Upper lobe of left lung (tissue), 6 donors: ENCODE results near the gene DGKI. TPM values are rescaled to one million over a fixed set of nuclear protein-coding genes. Genes with fewer than 3 reads are reported as not detected.

Source experiments
- ATAC-seq, 2 donors: fragments of 200-7000 bp; cut with Tn5 transposase; one replicate each; pipeline ENCODE4 v1.9.1; 2022; ENCODE audit warnings: mild to moderate bottlenecking in 2 of 2, moderate library complexity in 2 of 2; ENCODE audit not compliant: low FRiP score in 2 of 2
- DNase-seq, 2 donors: peaks; one replicate each; pipeline ENCODE4 v3.0.0-alpha.2; 2019 to 2020
- H3K27ac ChIP-seq, 4 donors: fragments of 200-600 bp; sonication (generic); one replicate each; pipeline ENCODE4 v1.5.1; 2016 to 2019
- H3K27me3 ChIP-seq, 4 donors: fragments of 200-600 bp; sonication (generic); one replicate each; pipeline ENCODE4 v1.5.1; 2017 to 2019
- H3K36me3 ChIP-seq, 4 donors: fragments of 200-600 bp; sonication (generic); one replicate each; pipeline ENCODE4 v1.5.1; 2016 to 2019
- H3K4me1 ChIP-seq, 4 donors: fragments of 200-600 bp; sonication (generic); one replicate each; pipeline ENCODE4 v1.5.1; 2018 to 2019
- H3K4me3 ChIP-seq, 4 donors: fragments of 200-600 bp; sonication (generic); one replicate each; pipeline ENCODE4 v1.5.1; 2017 to 2019; ENCODE audit warnings: mild to moderate bottlenecking in 2 of 4, moderate library complexity in 1 of 4
- H3K9me3 ChIP-seq, 4 donors: fragments of 200-600 bp; sonication (generic); one replicate each; pipeline ENCODE4 v1.5.1; 2018 to 2019
- CTCF ChIP-seq, 6 experiments: fragments of 450-650 bp in 4 of 6; fragments of 200-600 bp in 2 of 6; sonication (generic) in 2 of 6; IDR thresholded peaks; one replicate each; pipeline ENCODE4 v1.5.1; 2016 to 2019; ENCODE audit warnings: antibody characterized with exemption in 6 of 6
- EP300 ChIP-seq, 4 donors: sonication (generic); formaldehyde crosslinking; IDR thresholded peaks; one replicate each; pipeline ENCODE4 v1.5.1; 2017; ENCODE audit warnings: antibody characterized with exemption in 4 of 4, control low read depth in 2 of 4
- POLR2A ChIP-seq, 4 donors: fragments of 450-650 bp; IDR thresholded peaks; one replicate each; pipeline ENCODE4 v1.5.1; 2016 to 2017; ENCODE audit warnings: antibody characterized with exemption in 4 of 4, mild to moderate bottlenecking in 2 of 4
- POLR2AphosphoS5 ChIP-seq, 2 donors: sonication (generic); formaldehyde crosslinking; IDR thresholded peaks; one replicate each; pipeline ENCODE4 v1.5.1; 2017; ENCODE audit warnings: antibody characterized with exemption in 2 of 2
- WGBS, 2 donors: methylation state at CpG; one replicate each; pipeline ENCODE4 v1.1.5; 2017 to 2018; 5-methylcytosine and 5-hydroxymethylcytosine counted together
- total RNA-seq, 6 donors: library from RNA; depleted of rRNA in 4 of 6; stranded (reverse); fragments of >200 nt in 4 of 6; gene quantifications; one replicate each; pipeline versions ENCODE4 v1.1.0 to v1.2.1, GENCODE V29; 2016 to 2021
- donor health status: DM: no; HTN: no; CAD: no; lungs with moderate emphysema.
- donor health status: DM: no; HTN: yes; CAD: no; lungs with severe emphysema.

The DGKI gene
- total RNA-seq, 6 donors from 2014 or later: under 0.01 to 4.5 (median 0.34) TPM; not detected in 1

DNA sequence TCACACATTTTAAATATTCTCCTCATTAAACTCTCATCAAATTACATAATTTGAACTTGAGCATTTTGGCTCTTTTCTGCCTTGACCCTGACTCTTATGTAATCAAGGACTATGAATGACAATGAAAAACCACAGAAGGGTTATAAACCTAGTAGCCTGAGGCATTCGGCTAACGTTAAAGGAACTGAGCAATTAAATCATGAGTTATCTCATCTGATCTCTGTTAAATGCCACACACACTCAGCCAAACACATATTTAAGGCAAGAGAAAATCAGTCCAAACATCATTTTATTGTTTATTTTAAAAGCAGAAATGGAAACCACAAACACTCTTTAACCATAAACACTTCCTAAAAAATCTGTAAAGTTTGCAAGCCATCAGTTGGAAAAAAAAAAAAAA, 204.3 kb downstream of the DGKI start:
- no peaks in the 10 kb centered on the region for H3K27me3 ChIP-seq
- no peaks in the 10 kb centered on the region for H3K36me3 ChIP-seq
- H3K27ac ChIP-seq: no peak overlapping the region
- H3K9me3 ChIP-seq: no peaks in the 10 kb centered on the region
- 28 to 30% methylated on average over 2 of the region's 2 CpGs for WGBS, 2 donors
- H3K4me1 ChIP-seq: no peaks in the 10 kb centered on the region
- no peak for ATAC-seq
- H3K4me3 ChIP-seq: no peak overlapping the region
- no peak for DNase-seq
- no peak for TF ChIP-seq POLR2A (IDR thresholded peaks at IDR 0.05)
- TF ChIP-seq CTCF (IDR thresholded peaks at IDR 0.05): no peak
- TF ChIP-seq EP300 (IDR thresholded peaks at IDR 0.05): no peak
- TF ChIP-seq POLR2AphosphoS5 (IDR thresholded peaks at IDR 0.05): no peak

- Histone ChIP-seq H3K36me3 (no peaks in the 10 kb centered on the region), H3K4me3 (no peak overlapping the region), H3K4me1 (no peaks in the 10 kb centered on the region), H3K27me3 (no peaks in the 10 kb centered on the region), H3K27ac (no peak overlapping the region), H3K9me3 (no peaks in the 10 kb centered on the region)
- TF ChIP-seq EP300 (IDR thresholded peaks at IDR 0.05) (no peak), POLR2A (IDR thresholded peaks at IDR 0.05) (no peak), POLR2AphosphoS5 (IDR thresholded peaks at IDR 0.05) (no peak), CTCF (IDR thresholded peaks at IDR 0.05) (no peak)
- no peak for DNase-seq
- no peak for ATAC-seq
These were observed 204.7 kb downstream of the DGKI start for GRCh38 chr7:137642031-137642430.

- Histone ChIP-seq H3K4me3 (no peak overlapping the region), H3K36me3 (no peaks in the 10 kb centered on the region), H3K27ac (no peak overlapping the region), H3K4me1 (no peaks in the 10 kb centered on the region), H3K27me3 (no peaks in the 10 kb centered on the region), H3K9me3 (no peaks in the 10 kb centered on the region)
- 68 to 94% methylated on average over 2 of the region's 2 CpGs for WGBS, 2 donors
- no peak for TF ChIP-seq CTCF (IDR thresholded peaks at IDR 0.05)
- no peak for TF ChIP-seq POLR2A (IDR thresholded peaks at IDR 0.05)
- TF ChIP-seq EP300 (IDR thresholded peaks at IDR 0.05): no peak
- no peak for TF ChIP-seq POLR2AphosphoS5 (IDR thresholded peaks at IDR 0.05)
- no peak for DNase-seq
- ATAC-seq: no peak
These were observed 210.4 kb downstream of the DGKI start for GRCh38 chr7:137636376-137636775.

- no peak for TF ChIP-seq CTCF (IDR thresholded peaks at IDR 0.05)
- no peak for TF ChIP-seq EP300 (IDR thresholded peaks at IDR 0.05)
- TF ChIP-seq POLR2AphosphoS5 (IDR thresholded peaks at IDR 0.05): no peak
- TF ChIP-seq POLR2A (IDR thresholded peaks at IDR 0.05): no peak
- 85 to 88% methylated on average over 6 of the region's 6 CpGs for WGBS, 2 donors
- ATAC-seq (no peak), DNase-seq (no peak)
- Histone ChIP-seq H3K27me3 (no peaks in the 10 kb centered on the region), H3K4me1 (no peaks in the 10 kb centered on the region), H3K9me3 (no peaks in the 10 kb centered on the region), H3K27ac (no peak overlapping the region), H3K36me3 (no peaks in the 10 kb centered on the region), H3K4me3 (no peak overlapping the region)
These were observed 210.9 kb downstream of the DGKI start for GRCh38 chr7:137635874-137636273.

GRCh38 chr7:137635132-137635531, 211.6 kb downstream of the DGKI start:
- H3K27ac ChIP-seq: no peak overlapping the region
- WGBS, 2 donors: 94 to 96% methylated on average over 2 to 3 of the region's 3 CpGs
- H3K4me1 ChIP-seq: no peaks in the 10 kb centered on the region
- TF ChIP-seq POLR2AphosphoS5 (IDR thresholded peaks at IDR 0.05): no peak
- H3K9me3 ChIP-seq: no peaks in the 10 kb centered on the region
- no peak for ATAC-seq
- H3K4me3 ChIP-seq: no peak overlapping the region
- no peak for DNase-seq
- no peaks in the 10 kb centered on the region for H3K27me3 ChIP-seq
- no peaks in the 10 kb centered on the region for H3K36me3 ChIP-seq
